CD8-positive, alpha-beta memory T cell (primary cell): ENCODE results near the gene FA2H. TPM values are rescaled to one million over a fixed set of nuclear protein-coding genes. Genes with fewer than 3 reads are reported as not detected.
"Not testable (repeated sequence)": the region's sequence is repeated elsewhere in the genome, so short reads cannot be mapped to it uniquely, and the experiment has no call there.

ENCODE experiments used
- CTCF ChIA-PET: fragments of 350-600 bp; sonication (Branson Sonifier 250); formaldehyde crosslinking; loops from one replicate; lab custom pipeline; 2021; ENCODE audit warnings: antibody characterized with exemption; lab: Charles Lee
- POLR2A ChIA-PET: fragments of 350-600 bp; sonication (Branson Sonifier 250); formaldehyde crosslinking; loops from one replicate; lab custom pipeline; 2021; ENCODE audit warnings: antibody characterized with exemption; lab: Charles Lee
- DNase-seq, 5 donors: peaks; one replicate each; pipeline versions ENCODE4 v3.0.0 to v3.0.0-alpha.2; 2020 to 2022; ENCODE audit warnings: mixed read lengths in 1 of 5
- H3K27ac ChIP-seq: one replicate; pipeline ENCODE4 v1.7.0; 2013; ENCODE audit warnings: low read depth, mild to moderate bottlenecking, low read length, moderate library complexity
- H3K27me3 ChIP-seq: 2 replicates; pipeline ENCODE4 v1.7.0; 2013; ENCODE audit warnings: low read length, mild to moderate bottlenecking; ENCODE audit not compliant: insufficient read depth, poor library complexity, severe bottlenecking
- H3K36me3 ChIP-seq: 2 replicates; pipeline ENCODE4 v1.7.0; 2013; ENCODE audit warnings: mild to moderate bottlenecking, low read length, moderate library complexity; ENCODE audit not compliant: insufficient read depth
- H3K4me1 ChIP-seq: 2 replicates; pipeline ENCODE4 v1.7.0; 2013; ENCODE audit warnings: mild to moderate bottlenecking, low read length, moderate library complexity; ENCODE audit not compliant: insufficient read depth
- H3K4me3 ChIP-seq: 2 replicates; pipeline ENCODE4 v1.7.0; 2013; ENCODE audit warnings: mild to moderate bottlenecking, low read length
- H3K9me3 ChIP-seq: 2 replicates; pipeline ENCODE4 v1.7.0; 2013; ENCODE audit warnings: mild to moderate bottlenecking, low read length
- H3K27ac Mint-ChIP-seq, 8 donors: one replicate each; pipeline ENCODE4 v1.8.0; 2020 to 2021; ENCODE audit warnings: mixed read lengths in 8 of 8, mild to moderate bottlenecking in 6 of 8, inconsistent platforms in 3 of 8, moderate library complexity in 3 of 8
- H3K27me3 Mint-ChIP-seq, 2 donors: one replicate each; pipeline ENCODE4 v1.8.0; 2020 to 2021; ENCODE audit warnings: mixed read lengths in 2 of 2, mild to moderate bottlenecking in 1 of 2, moderate library complexity in 1 of 2
- H3K36me3 Mint-ChIP-seq, 3 donors: one replicate each; pipeline ENCODE4 v1.8.0; 2020 to 2021; ENCODE audit warnings: mixed read lengths in 3 of 3, inconsistent platforms in 1 of 3, mild to moderate bottlenecking in 1 of 3
- H3K4me1 Mint-ChIP-seq, 3 donors: one replicate each; pipeline ENCODE4 v1.8.0; 2020 to 2021; ENCODE audit warnings: mixed read lengths in 3 of 3, inconsistent platforms in 1 of 3, mild to moderate bottlenecking in 1 of 3
- H3K4me3 Mint-ChIP-seq, 7 donors: one replicate each; pipeline ENCODE4 v1.8.0; 2020 to 2021; ENCODE audit warnings: mixed read lengths in 7 of 7, mild to moderate bottlenecking in 6 of 7, moderate library complexity in 4 of 7, inconsistent platforms in 2 of 7
- H3K9me3 Mint-ChIP-seq, 5 donors: one replicate each; pipeline ENCODE4 v1.8.0; 2020 to 2022; ENCODE audit warnings: mixed read lengths in 5 of 5, mild to moderate bottlenecking in 3 of 5, moderate library complexity in 2 of 5, inconsistent platforms in 1 of 5
- polyA plus RNA-seq: library from polyadenylated mRNA; unstranded; fragments of 300-500 nt; fragmentation: Illumina TruSeq; gene quantifications from one replicate; pipeline ENCODE4 v1.2.3, GENCODE V29; 2021
- total RNA-seq, 2 experiments: library from RNA; stranded (reverse); gene quantifications; one replicate each; pipeline ENCODE4 v1.2.3, GENCODE V29; 2021

FA2H gene
- total and polyA plus RNA-seq, 3 experiments from 2014 or later = not detected

DNA sequence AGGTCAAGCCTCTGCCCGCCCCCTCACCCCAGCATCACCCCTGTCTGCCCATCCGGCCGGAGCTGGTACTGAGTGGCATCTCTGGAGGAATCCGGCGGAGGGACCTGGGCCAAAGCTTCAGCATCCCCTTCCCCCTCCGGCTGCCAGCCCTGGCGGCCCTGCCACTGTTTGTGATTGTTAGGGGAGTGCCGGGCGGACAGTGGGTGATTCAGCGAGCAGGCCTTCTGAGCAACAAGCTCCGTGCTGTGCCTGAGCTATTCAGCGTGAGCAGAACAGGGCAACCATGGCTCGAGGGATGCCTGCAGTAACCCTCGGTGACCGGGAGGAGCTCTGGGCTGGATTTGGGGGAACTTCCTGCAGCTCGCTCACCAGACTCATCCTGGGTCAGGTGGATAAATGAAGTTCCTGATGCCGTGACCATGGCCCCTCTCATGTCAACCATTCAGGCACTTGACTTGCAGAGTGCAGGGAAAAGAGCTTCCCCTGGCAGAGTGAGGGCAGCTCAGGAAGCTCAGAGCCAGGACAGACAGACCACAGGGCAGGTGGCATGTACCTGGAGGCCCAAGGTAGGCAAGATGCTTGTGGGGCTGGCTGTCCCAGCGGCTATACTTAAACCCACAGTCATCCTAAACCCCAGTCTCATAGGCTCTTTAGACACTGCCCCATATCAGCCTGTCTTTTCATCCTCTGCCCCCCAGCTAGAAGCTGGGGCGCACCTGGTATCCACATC lies 49.6 kb downstream of the FA2H start:
- H3K27me3 ChIP-seq = no peaks in the 10 kb centered on the region
- no peaks in the 10 kb centered on the region for H3K4me1 ChIP-seq
- Mint-ChIP-seq H3K9me3 (peaks cover 0 to 9% (median 8%) of the 10 kb centered on the region in 5 donors), H3K27me3 (peaks cover 6 to 19% of the 10 kb centered on the region in 2 donors), H3K4me3 (no peak overlapping the region), H3K27ac (no peak overlapping the region), H3K36me3 (peaks cover 0 to 9% (median 0%) of the 10 kb centered on the region in 3 donors), H3K4me1 (peaks cover 0 to 2% (median 0%) of the 10 kb centered on the region in 3 donors)
- no peak overlapping the region for H3K4me3 ChIP-seq
- H3K9me3 ChIP-seq = no peaks in the 10 kb centered on the region
- no peaks in the 10 kb centered on the region for H3K36me3 ChIP-seq
- no peak overlapping the region for H3K27ac ChIP-seq
- no peak for DNase-seq
- ChIA-PET POLR2A (interaction anchor here (0.6 kb wide), 1 partner anchor 48 kb away, joined by 4 read pairs; no protein-coding TSS in a partner anchor), CTCF (no interaction called here)

DNA sequence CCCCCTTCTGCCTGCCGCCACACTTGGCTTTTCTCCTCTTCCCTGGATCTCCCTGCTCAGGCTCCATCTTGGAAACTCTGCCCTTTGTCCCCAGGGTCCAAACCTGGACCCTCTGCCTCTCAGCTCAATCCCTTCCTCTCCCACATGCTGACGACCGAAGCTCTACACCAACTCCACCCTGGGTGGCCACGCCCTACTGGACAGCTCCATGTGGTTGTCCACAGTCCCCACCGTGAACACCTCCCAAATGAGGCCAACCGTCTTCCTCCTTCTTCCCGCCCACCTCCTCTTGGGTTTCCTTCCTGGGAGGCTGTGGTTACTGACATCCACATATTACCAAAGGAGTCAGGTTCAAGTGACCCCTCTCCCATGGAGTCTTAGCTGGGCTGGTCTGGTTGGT lies 51.4 kb downstream of the FA2H start:
- H3K36me3 Mint-ChIP-seq = peaks cover 0 to 7% (median 0%) of the 10 kb centered on the region in 3 donors
- no peak for DNase-seq
- H3K4me3 ChIP-seq = no peak overlapping the region
- peaks cover 6 to 19% of the 10 kb centered on the region in 2 donors for H3K27me3 Mint-ChIP-seq
- no peaks in the 10 kb centered on the region for H3K4me1 Mint-ChIP-seq
- no peaks in the 10 kb centered on the region for H3K36me3 ChIP-seq
- POLR2A ChIA-PET = no interaction called here
- no peaks in the 10 kb centered on the region for H3K4me1 ChIP-seq
- no peaks in the 10 kb centered on the region for H3K9me3 ChIP-seq
- peaks cover 0 to 9% (median 8%) of the 10 kb centered on the region in 5 donors for H3K9me3 Mint-ChIP-seq
- no peak overlapping the region for H3K4me3 Mint-ChIP-seq
- peak overlapping the region in 1 of 8 donors; percentile 29 for H3K27ac Mint-ChIP-seq
- no peak overlapping the region for H3K27ac ChIP-seq
- CTCF ChIA-PET = interaction anchor here (1.3 kb wide), 1 partner anchor 13 kb away, joined by 3 read pairs; no protein-coding TSS in a partner anchor
- H3K27me3 ChIP-seq = no peaks in the 10 kb centered on the region

GRCh38 chr16:74722156-74722555 lies 52.5 kb downstream of the FA2H start:
- H3K4me1 ChIP-seq, H3K36me3 Mint-ChIP-seq, H3K9me3 Mint-ChIP-seq, H3K36me3 ChIP-seq, H3K4me1 Mint-ChIP-seq, POLR2A ChIA-PET, H3K27ac ChIP-seq, H3K4me3 ChIP-seq, H3K9me3 ChIP-seq, DNase-seq, H3K4me3 Mint-ChIP-seq, H3K27me3 ChIP-seq, H3K27ac Mint-ChIP-seq: not testable (repeated sequence)
- CTCF ChIA-PET = interaction anchor here (1.3 kb wide), 1 partner anchor 12 kb away, joined by 3 read pairs; no protein-coding TSS in a partner anchor
- peaks cover 6 to 19% of the 10 kb centered on the region in 2 donors for H3K27me3 Mint-ChIP-seq

DNA sequence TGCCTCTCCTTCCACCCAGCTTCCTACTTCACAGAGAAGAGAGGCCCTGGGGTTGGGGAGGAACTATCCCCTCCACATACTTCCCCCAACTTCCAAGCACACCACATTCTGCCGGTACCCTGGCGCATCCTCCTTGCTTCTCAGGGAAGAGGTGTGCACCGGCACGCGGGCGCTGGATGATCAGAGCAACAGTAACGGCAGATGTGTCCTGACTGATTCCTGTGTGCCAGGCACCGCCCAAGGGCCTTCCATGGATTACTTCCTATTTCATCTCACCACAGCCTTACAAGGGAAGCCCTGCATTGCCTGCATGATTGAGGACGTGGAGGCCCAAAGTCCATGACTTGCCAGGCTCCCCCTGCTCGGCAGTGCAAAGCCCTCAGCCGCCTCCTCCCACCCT lies 52.9 kb downstream of the FA2H start:
- no peak for DNase-seq
- H3K27ac Mint-ChIP-seq = no peak overlapping the region
- ChIA-PET POLR2A (no interaction called here), CTCF (no interaction called here)
- H3K36me3 Mint-ChIP-seq = peaks cover 0 to 3% (median 0%) of the 10 kb centered on the region in 3 donors
- Histone ChIP-seq H3K4me3 (no peak overlapping the region), H3K9me3 (no peaks in the 10 kb centered on the region), H3K27me3 (no peaks in the 10 kb centered on the region), H3K27ac (no peak overlapping the region), H3K4me1 (no peaks in the 10 kb centered on the region), H3K36me3 (no peaks in the 10 kb centered on the region)
- H3K9me3 Mint-ChIP-seq = peaks cover 0 to 5% (median 3%) of the 10 kb centered on the region in 5 donors
- peaks cover 6 to 19% of the 10 kb centered on the region in 2 donors for H3K27me3 Mint-ChIP-seq
- no peak overlapping the region for H3K4me3 Mint-ChIP-seq
- H3K4me1 Mint-ChIP-seq = no peaks in the 10 kb centered on the region

- H3K27ac ChIP-seq = no peak overlapping the region
- ChIA-PET CTCF (no interaction called here), POLR2A (no interaction called here)
- no peak overlapping the region for H3K27ac Mint-ChIP-seq
- no peaks in the 10 kb centered on the region for H3K4me1 ChIP-seq
- no peak overlapping the region for H3K4me3 ChIP-seq
- H3K27me3 ChIP-seq = no peaks in the 10 kb centered on the region
- no peaks in the 10 kb centered on the region for H3K4me1 Mint-ChIP-seq
- no peaks in the 10 kb centered on the region for H3K9me3 Mint-ChIP-seq
- no peak overlapping the region for H3K4me3 Mint-ChIP-seq
- DNase-seq = no peak
- H3K27me3 Mint-ChIP-seq = peaks cover 6 to 13% of the 10 kb centered on the region in 2 donors
- H3K36me3 ChIP-seq = no peaks in the 10 kb centered on the region
- H3K36me3 Mint-ChIP-seq = no peaks in the 10 kb centered on the region
- no peaks in the 10 kb centered on the region for H3K9me3 ChIP-seq
These were observed 54.0 kb downstream of the FA2H start for GRCh38 chr16:74720579-74720978.

GRCh38 chr16:74718741-74719610 lies 55.6 kb downstream of the FA2H start:
- no peaks in the 10 kb centered on the region for H3K4me1 ChIP-seq
- CTCF ChIA-PET = no interaction called here
- DNase-seq = no peak
- no peak overlapping the region for H3K27ac Mint-ChIP-seq
- POLR2A ChIA-PET = no interaction called here
- no peaks in the 10 kb centered on the region for H3K9me3 Mint-ChIP-seq
- peaks cover 6 to 7% of the 10 kb centered on the region in 2 donors for H3K27me3 Mint-ChIP-seq
- no peaks in the 10 kb centered on the region for H3K36me3 Mint-ChIP-seq
- no peaks in the 10 kb centered on the region for H3K4me1 Mint-ChIP-seq
- no peak overlapping the region for H3K4me3 ChIP-seq
- H3K4me3 Mint-ChIP-seq = no peak overlapping the region
- no peaks in the 10 kb centered on the region for H3K9me3 ChIP-seq
- H3K27me3 ChIP-seq = no peaks in the 10 kb centered on the region
- no peak overlapping the region for H3K27ac ChIP-seq
- H3K36me3 ChIP-seq = no peaks in the 10 kb centered on the region

- CTCF ChIA-PET = no interaction called here
- Mint-ChIP-seq H3K36me3 (no peaks in the 10 kb centered on the region), H3K27me3 (peaks cover 4% of the 10 kb centered on the region in 2 donors), H3K4me3 (no peak overlapping the region), H3K27ac (no peak overlapping the region), H3K4me1 (no peaks in the 10 kb centered on the region), H3K9me3 (no peaks in the 10 kb centered on the region)
- Histone ChIP-seq H3K9me3 (no peaks in the 10 kb centered on the region), H3K27me3 (no peaks in the 10 kb centered on the region), H3K27ac (no peak overlapping the region), H3K4me1 (no peaks in the 10 kb centered on the region), H3K4me3 (no peak overlapping the region), H3K36me3 (no peaks in the 10 kb centered on the region)
- POLR2A ChIA-PET = no interaction called here
- DNase-seq = no peak
These were observed 56.5 kb downstream of the FA2H start for GRCh38 chr16:74718140-74718539.

DNA sequence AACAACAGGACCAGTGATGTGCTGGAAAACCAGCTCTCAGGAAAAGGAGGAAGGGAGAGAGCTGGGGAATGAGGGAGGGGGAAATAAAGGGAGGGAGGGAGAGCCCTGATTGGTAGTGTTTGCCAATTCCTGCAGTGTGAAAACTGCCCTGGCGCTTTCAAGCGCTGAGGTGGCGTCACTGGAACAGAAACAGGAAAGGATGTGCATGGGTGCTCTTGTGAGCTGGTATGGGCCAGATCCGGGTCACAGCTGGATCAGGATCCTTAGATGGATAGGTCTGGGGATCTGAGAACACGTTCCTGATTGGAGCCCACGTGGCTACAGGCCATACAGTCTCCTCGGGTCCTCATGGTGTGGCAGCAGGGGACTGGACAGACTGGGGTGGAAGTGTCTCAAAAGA lies 57.3 kb downstream of the FA2H start:
- Histone ChIP-seq H3K27me3 (no peaks in the 10 kb centered on the region), H3K4me3 (no peak overlapping the region), H3K36me3 (no peaks in the 10 kb centered on the region), H3K4me1 (no peaks in the 10 kb centered on the region), H3K9me3 (no peaks in the 10 kb centered on the region), H3K27ac (no peak overlapping the region)
- Mint-ChIP-seq H3K4me1 (no peaks in the 10 kb centered on the region), H3K9me3 (no peaks in the 10 kb centered on the region), H3K27ac (peak overlapping the region in 1 of 8 donors; percentile 55), H3K27me3 (peaks cover 0 to 2% of the 10 kb centered on the region in 2 donors), H3K36me3 (no peaks in the 10 kb centered on the region), H3K4me3 (no peak overlapping the region)
- DNase-seq = no peak
- POLR2A ChIA-PET = no interaction called here
- CTCF ChIA-PET = no interaction called here
